Omental fat pad (tissue), 4 donors: ENCODE results near the gene C13orf46. TPM values are rescaled to one million over a fixed set of nuclear protein-coding genes. Genes with fewer than 3 reads are reported as not detected.

ENCODE experiments used
- ATAC-seq: fragments of 150-250 bp; one replicate; pipeline ENCODE4 v1.9.1; 2016; ENCODE audit warnings: mild to moderate bottlenecking, moderate library complexity; ENCODE audit not compliant: low FRiP score
- DNase-seq: peaks from one replicate; pipeline ENCODE4 v3.0.0-alpha.2; 2019; ENCODE audit warnings: low spot score
- CTCF ChIP-seq, 3 donors: fragments of 450-650 bp; IDR thresholded peaks; one replicate each; pipeline ENCODE4 v1.5.1; 2016 to 2017; ENCODE audit warnings: antibody characterized with exemption in 3 of 3, mild to moderate bottlenecking in 3 of 3, moderate library complexity in 2 of 3
- total RNA-seq, 4 donors: library from RNA; depleted of rRNA; stranded (reverse); fragments of >200 nt; gene quantifications; one replicate each; pipeline ENCODE4 v1.1.0, GENCODE V29; 2016

C13orf46 gene
- total RNA-seq, 4 donors from 2014 or later: 0.13 to 6.9 (median 1.6) TPM

GRCh38 chr13:113997845-113998751 lies 24.2 kb upstream of the C13orf46 start:
- no peak for ATAC-seq
- DNase-seq: peak; percentile 32

GRCh38 chr13:113996912-113997745 lies 23.3 kb upstream of the C13orf46 start:
- TF ChIP-seq CTCF (IDR thresholded peaks at IDR 0.05): no peak
- ATAC-seq (no peak), DNase-seq (no peak)

More at GRCh38 chr13:113997845-113998751, 24.2 kb upstream of the C13orf46 start:
- no peak for TF ChIP-seq CTCF (IDR thresholded peaks at IDR 0.05)

GRCh38 chr13:113996081-113996911 lies 22.4 kb upstream of the C13orf46 start:
- no peak for TF ChIP-seq CTCF (IDR thresholded peaks at IDR 0.05)
- ATAC-seq (no peak), DNase-seq (no peak)

GRCh38 chr13:113995051-113995601 lies 21.2 kb upstream of the C13orf46 start:
- DNase-seq: no peak
- no peak for ATAC-seq
- TF ChIP-seq CTCF (IDR thresholded peaks at IDR 0.05): no peak

- ATAC-seq (no peak), DNase-seq (no peak)
- TF ChIP-seq CTCF (IDR thresholded peaks at IDR 0.05): no peak
Measured at GRCh38 chr13:113992276-113993005, 18.6 kb upstream of the C13orf46 start.
